ENCODE results near the gene SNRPA. TPM values are rescaled to one million over a fixed set of nuclear protein-coding genes. Genes with fewer than 3 reads are reported as not detected.
"Not testable (repeated sequence)": the region's sequence is repeated elsewhere in the genome, so short reads cannot be mapped to it uniquely, and the experiment has no call there.

The SNRPA gene
- total RNA-seq, 4 donors from 2014 or later, result 24.5 to 56.0 (median 48.2) TPM

DNA sequence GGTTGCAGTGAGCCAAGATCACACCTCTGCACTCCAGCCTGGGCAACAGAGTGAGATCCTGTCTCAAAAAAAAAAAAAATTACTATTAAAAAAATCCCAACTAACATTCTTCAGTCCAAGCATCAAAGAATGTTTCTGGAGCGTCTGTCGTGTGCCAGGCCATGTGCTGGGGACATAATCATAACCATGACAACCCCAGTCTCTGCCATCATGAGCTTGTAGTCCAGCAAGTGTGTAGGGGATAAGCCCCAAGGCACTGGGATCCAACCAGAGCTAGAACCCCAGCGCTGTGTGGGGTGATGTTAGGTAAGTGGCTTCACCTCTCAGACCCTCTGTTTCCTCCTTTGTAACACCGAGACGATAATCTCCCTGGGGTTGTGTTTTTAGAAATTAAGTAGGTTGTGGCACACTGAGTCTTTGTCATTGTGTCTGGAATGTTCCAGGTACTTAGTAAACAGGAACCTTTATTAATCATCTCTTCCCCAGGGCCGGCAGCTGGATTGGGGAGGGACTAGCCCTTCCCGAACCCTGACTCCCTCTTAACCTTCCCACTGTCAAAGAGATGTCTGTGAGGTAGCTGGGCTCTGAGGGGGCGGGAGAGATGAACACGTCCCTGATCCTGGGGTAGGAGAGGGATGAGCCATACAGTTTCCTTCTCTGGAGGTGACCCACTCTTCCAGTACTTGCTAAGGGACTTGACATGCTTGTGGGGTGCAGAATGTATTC, 28.9 kb upstream of the SNRPA start:
- Histone ChIP-seq H3K4me3 (peak overlapping the region in 1 of 2 donors; percentile 92), H3K4me1 (peaks cover 0 to 75% (median 32%) of the 10 kb centered on the region in 3 donors), H3K9me3 (no peaks in the 10 kb centered on the region), H3K36me3 (peaks cover 3 to 45% of the 10 kb centered on the region in 2 donors), H3K27ac (peak overlapping the region in 3 of 4 donors; percentile 98 to 99 (median 98)), H3K27me3 (no peaks in the 10 kb centered on the region)
- no peak for ATAC-seq
- TF ChIP-seq POLR2AphosphoS5 (IDR thresholded peaks at IDR 0.05), result peak; percentile 12
- no peak for TF ChIP-seq EP300 (IDR thresholded peaks at IDR 0.05)
- 56 to 62% methylated on average over 3 to 6 of the region's 9 CpGs for WGBS, 2 donors (ENCODE audit: low coverage in 1 of 2)

DNA sequence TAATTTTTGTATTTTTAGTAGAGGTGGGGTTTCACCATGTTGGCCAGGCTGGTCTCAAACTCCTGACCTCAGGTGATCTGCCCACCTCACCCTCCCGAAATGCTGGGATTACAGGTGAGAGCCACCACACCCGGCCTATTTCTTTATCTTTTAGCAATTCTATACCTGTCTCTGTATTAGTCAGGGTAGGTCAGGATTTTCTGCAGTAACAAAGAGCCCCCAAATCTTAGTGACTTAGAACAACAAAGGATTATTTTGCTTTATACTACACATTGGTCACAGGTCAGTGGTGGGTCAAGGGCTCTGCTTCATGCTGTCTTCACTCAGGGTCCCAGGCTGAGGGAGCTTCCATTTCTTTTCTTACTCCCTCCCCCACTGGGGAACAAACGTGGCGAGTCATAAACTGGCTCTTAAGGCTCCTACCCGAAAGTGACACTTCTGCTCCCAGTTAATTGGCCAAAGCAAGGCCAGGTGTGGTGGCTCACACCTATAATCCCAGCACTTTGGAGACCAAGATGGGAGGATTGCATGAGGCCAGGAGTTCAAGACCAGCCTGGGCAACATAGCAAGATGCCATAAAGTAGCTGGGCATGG, 27.2 kb upstream of the SNRPA start:
- no peaks in the 10 kb centered on the region for H3K27me3 ChIP-seq
- no peak for ATAC-seq
- H3K9me3 ChIP-seq, result no peaks in the 10 kb centered on the region
- no peak overlapping the region for H3K4me3 ChIP-seq
- peak overlapping the region in 1 of 4 donors; percentile 5 for H3K27ac ChIP-seq
- peaks cover 0 to 66% (median 32%) of the 10 kb centered on the region in 3 donors for H3K4me1 ChIP-seq
- no peak for TF ChIP-seq EP300 (IDR thresholded peaks at IDR 0.05)
- no peak for TF ChIP-seq POLR2A (IDR thresholded peaks at IDR 0.05)
- TF ChIP-seq, protein P1, sequence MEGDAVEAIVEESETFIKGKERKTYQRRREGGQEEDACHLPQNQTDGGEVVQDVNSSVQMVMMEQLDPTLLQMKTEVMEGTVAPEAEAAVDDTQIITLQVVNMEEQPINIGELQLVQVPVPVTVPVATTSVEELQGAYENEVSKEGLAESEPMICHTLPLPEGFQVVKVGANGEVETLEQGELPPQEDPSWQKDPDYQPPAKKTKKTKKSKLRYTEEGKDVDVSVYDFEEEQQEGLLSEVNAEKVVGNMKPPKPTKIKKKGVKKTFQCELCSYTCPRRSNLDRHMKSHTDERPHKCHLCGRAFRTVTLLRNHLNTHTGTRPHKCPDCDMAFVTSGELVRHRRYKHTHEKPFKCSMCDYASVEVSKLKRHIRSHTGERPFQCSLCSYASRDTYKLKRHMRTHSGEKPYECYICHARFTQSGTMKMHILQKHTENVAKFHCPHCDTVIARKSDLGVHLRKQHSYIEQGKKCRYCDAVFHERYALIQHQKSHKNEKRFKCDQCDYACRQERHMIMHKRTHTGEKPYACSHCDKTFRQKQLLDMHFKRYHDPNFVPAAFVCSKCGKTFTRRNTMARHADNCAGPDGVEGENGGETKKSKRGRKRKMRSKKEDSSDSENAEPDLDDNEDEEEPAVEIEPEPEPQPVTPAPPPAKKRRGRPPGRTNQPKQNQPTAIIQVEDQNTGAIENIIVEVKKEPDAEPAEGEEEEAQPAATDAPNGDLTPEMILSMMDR (IDR thresholded peaks at IDR 0.05), result no peak
- no peak for TF ChIP-seq POLR2AphosphoS5 (IDR thresholded peaks at IDR 0.05)
- peaks cover 3 to 62% of the 10 kb centered on the region in 2 donors for H3K36me3 ChIP-seq
- 100% methylated on average over 2 of the region's 5 CpGs for WGBS, 2 donors (ENCODE audit: low coverage in 1 of 2)

DNA sequence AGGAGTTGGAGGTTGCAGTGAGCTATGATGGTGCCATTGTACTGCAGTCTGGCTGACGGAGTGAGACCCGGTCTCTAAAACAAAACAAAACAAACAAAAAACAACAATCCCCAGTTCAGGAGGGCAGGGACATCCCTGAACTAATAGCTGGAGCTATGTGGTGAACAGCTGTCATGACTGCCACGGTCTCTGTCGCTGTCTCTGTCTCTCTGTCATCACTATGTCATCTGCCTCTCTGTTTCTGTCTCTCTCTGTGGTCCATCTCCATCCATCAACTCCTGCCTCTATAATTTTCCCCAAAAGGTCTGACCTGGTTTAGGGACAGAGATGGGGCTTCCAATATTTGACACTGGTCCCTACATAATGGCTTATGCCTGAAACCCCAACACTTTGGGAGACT, 26.7 kb upstream of the SNRPA start:
- H3K27ac ChIP-seq, result peak overlapping the region in 1 of 4 donors; percentile 5
- WGBS, 2 donors (ENCODE audit: low coverage in 1 of 2), result 94 to 100% methylated on average over 2 to 4 of the region's 4 CpGs

DNA sequence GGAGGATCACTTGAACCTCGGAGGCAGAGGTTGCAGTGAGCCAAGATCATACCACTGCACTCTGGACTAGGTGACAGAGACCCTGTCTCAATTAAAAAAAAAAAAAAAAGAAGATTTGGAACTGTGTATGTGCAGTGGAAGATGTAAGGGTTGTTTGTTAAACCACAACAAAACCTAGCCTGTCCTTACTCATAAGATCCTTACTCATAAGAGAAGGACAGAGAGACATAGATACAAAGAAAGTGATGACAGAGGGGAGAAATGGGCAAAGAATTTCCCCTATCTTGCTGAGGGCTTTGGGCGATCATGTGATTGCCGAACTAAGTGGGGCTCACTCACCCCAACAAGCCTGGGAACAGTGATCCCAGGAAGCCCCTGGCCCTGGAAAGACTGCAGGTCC, 26.1 kb upstream of the SNRPA start:
- Histone ChIP-seq H3K9me3 (no peaks in the 10 kb centered on the region), H3K27me3 (no peaks in the 10 kb centered on the region), H3K4me1 (peaks cover 0 to 57% (median 26%) of the 10 kb centered on the region in 3 donors), H3K27ac (no peak overlapping the region), H3K4me3 (no peak overlapping the region), H3K36me3 (peaks cover 3 to 73% of the 10 kb centered on the region in 2 donors)
- no peak for ATAC-seq
- 75% methylated on average over 3 of the region's 3 CpGs; no CpG with 5 or more reads in 1 of the 2 donors for WGBS, 2 donors (ENCODE audit: low coverage in 1 of 2)
- no peak for TF ChIP-seq POLR2AphosphoS5 (IDR thresholded peaks at IDR 0.05)
- no peak for TF ChIP-seq EP300 (IDR thresholded peaks at IDR 0.05)
- TF ChIP-seq, protein P1 (IDR thresholded peaks at IDR 0.05), result no peak
- no peak for TF ChIP-seq POLR2A (IDR thresholded peaks at IDR 0.05)

More for the DNA sequence above, 26.7 kb upstream of the SNRPA start:
- Histone ChIP-seq H3K36me3 (peaks cover 3 to 67% of the 10 kb centered on the region in 2 donors), H3K27me3 (no peaks in the 10 kb centered on the region), H3K9me3 (no peaks in the 10 kb centered on the region), H3K4me3 (no peak overlapping the region), H3K4me1 (peaks cover 0 to 62% (median 32%) of the 10 kb centered on the region in 3 donors)
- ATAC-seq, result no peak
- TF ChIP-seq POLR2A (IDR thresholded peaks at IDR 0.05), result no peak
- TF ChIP-seq EP300 (IDR thresholded peaks at IDR 0.05), result no peak
- TF ChIP-seq, protein P1 (IDR thresholded peaks at IDR 0.05), result no peak

DNA sequence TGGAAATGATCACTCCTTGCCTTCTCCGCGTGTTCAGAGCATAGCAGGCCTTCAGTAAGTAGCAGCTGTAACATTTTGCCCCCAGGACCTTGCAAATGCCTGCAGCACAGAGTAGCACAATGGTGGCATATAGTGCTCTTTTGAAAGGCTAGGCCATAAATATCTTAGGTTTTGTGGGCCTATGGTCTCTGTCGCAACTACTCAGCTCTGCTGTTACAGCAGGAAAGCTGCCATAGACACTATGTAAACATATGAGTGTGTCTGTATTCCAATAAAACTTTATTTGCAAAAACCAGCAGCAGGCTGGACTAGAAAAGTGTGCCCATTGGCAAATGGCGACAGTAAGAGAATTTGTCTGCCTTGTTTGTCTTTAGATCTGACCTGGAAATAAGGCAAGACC, 24.7 kb upstream of the SNRPA start:
- no peak for ATAC-seq
- no peaks in the 10 kb centered on the region for H3K9me3 ChIP-seq
- H3K36me3 ChIP-seq, result peaks cover 3 to 87% of the 10 kb centered on the region in 2 donors
- no peak overlapping the region for H3K4me3 ChIP-seq
- H3K27me3 ChIP-seq, result no peaks in the 10 kb centered on the region
- TF ChIP-seq POLR2AphosphoS5 (IDR thresholded peaks at IDR 0.05), result no peak
- TF ChIP-seq, protein P1 (IDR thresholded peaks at IDR 0.05), result no peak
- no peak for TF ChIP-seq POLR2A (IDR thresholded peaks at IDR 0.05)
- TF ChIP-seq EP300 (IDR thresholded peaks at IDR 0.05), result no peak
- peaks cover 0 to 42% (median 18%) of the 10 kb centered on the region in 3 donors for H3K4me1 ChIP-seq
- no peak overlapping the region for H3K27ac ChIP-seq
- 60 to 100% methylated on average over 2 to 4 of the region's 4 CpGs for WGBS, 2 donors (ENCODE audit: low coverage in 1 of 2)

DNA sequence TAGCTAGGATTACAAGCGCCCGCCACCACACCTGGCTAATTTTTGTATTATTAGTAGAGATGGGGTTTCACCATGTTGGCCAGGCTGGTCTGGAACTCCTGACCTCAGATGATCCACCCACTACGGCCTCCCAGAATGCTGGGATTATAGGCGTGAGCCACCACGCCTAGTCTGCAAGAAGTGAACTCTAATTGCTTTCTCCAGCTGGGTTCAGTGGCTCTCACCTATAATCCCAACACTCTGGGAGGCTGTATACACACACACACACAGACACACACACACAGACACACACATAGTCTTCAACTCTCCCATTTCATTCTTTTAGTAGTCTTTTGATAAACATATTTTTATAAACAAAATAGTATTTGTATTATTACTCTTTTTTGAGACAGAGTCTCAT, 20.9 kb upstream of the SNRPA start:
- ATAC-seq, H3K4me3 ChIP-seq, H3K27me3 ChIP-seq, H3K27ac ChIP-seq, H3K9me3 ChIP-seq, H3K4me1 ChIP-seq: not testable (repeated sequence)
- peaks cover 3 to 100% of the 10 kb centered on the region in 2 donors for H3K36me3 ChIP-seq
- WGBS, 2 donors (ENCODE audit: low coverage in 1 of 2), result 67 to 77% methylated on average over 3 to 5 of the region's 5 CpGs

DNA sequence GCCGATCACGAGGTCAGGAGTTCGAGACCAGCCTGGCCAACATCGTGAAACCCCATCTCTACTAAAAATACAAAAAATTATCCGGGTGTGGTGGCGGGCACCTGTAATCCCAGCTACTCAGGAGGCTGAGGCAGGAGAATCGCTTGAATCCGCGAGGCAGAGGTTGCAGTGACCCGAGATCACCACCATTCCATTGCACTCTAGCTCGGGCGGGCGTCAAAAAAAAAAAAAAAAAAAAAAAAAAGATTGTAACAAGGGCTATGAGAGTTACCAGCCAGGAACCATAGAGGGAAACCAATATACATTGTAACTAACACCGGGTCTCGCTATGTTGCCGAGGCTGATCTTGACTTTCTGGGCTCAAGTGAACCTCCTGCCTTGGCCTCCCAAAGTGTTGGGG, 18.7 kb upstream of the SNRPA start:
- not testable (repeated sequence) for H3K4me1 ChIP-seq, H3K9me3 ChIP-seq, ATAC-seq, H3K27ac ChIP-seq, H3K27me3 ChIP-seq, H3K4me3 ChIP-seq
- WGBS, 2 donors (ENCODE audit: low coverage in 1 of 2), result 91 to 92% methylated on average over 14 of the region's 16 CpGs
- H3K36me3 ChIP-seq, result peaks cover 0 to 100% of the 10 kb centered on the region in 2 donors
